Activated CD8-positive, alpha-beta memory T cell treated with anti-CD3 and anti-CD28 coated beads, Interleukin-2, amount 50 U/mL, for 24 hours (primary cell): ENCODE results near the gene NKD1.

Experiments used
- DNase-seq: peaks from one replicate; pipeline ENCODE4 v3.0.0-alpha.2; 2020; ENCODE audit errors: extremely low read depth

NKD1 gene

DNA sequence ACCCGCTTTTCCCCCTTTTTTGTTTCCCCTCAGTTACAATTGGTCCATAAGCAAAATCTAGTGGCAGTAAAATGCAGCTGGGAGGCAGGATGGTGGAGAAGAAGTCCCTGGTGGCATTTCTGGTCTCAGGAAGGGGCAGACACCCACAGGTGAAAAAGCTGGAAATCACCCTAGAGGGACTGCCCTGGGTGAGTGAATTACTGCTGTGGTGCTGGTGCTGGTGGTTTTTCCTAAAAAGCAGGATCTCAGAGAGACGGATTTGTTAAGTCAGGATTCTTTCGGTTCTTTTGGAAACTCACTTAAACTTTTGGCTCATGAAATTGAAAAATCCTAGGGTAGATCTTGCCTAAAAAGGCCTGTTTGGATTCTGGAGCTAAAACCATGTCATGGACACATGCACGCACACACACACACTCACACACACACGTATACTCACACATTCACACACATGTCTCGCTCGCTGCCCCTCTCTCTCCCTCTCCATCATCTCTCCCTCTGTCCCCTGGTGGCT, 65.8 kb downstream of the NKD1 start:
- DNase-seq, result no peak

GRCh38 chr16:50614955-50615724, 66.9 kb downstream of the NKD1 start:
- no peak for DNase-seq

- no peak for DNase-seq
Measured at GRCh38 chr16:50615891-50616290, 67.7 kb downstream of the NKD1 start.

- DNase-seq, result no peak
Measured at GRCh38 chr16:50616386-50616785, 68.2 kb downstream of the NKD1 start.

- no peak for DNase-seq
Measured at GRCh38 chr16:50616883-50617645, 68.9 kb downstream of the NKD1 start.

- no peak for DNase-seq
Measured at GRCh38 chr16:50617646-50618184, 69.5 kb downstream of the NKD1 start.

- no peak for DNase-seq
Measured at GRCh38 chr16:50618238-50618918, 70.2 kb downstream of the NKD1 start.

DNA sequence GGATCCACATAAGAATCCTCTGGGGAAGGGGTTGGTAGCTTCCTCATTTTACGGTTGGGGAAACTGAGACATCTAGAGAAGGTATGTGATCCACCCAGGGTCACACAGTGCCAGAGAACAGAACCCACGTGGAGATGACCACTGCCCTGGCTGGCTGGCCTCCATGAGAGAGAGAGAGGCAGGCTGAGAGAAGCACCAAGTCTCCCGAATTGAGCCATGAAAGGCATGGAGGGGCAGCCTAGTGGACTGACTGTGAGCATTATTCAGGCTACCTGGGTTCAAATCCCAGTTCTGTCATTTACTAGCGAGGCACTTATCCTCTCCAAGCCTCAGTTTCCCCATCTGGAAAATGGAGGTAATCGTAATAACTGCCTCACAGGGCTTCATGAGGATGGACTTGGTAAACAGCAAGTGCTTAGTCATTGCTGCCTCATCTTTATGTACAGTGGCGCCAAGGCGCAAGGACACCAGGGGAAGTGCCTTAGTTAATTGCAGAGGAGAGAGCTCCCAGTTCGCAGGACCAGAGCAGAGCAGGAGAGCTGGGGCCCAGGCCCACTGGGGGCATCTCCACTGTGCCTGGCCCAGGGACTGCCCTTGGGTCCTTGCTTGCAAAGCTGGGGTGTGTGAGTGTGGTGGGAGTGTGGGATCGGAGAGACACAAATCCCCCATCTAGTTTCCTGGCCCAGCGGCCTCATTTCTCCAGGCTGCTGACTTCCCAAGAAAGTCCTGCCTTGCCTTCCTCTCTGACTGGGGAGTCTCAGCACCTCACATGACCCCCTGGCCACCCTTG, 71.7 kb downstream of the NKD1 start:
- DNase-seq, result no peak

DNA sequence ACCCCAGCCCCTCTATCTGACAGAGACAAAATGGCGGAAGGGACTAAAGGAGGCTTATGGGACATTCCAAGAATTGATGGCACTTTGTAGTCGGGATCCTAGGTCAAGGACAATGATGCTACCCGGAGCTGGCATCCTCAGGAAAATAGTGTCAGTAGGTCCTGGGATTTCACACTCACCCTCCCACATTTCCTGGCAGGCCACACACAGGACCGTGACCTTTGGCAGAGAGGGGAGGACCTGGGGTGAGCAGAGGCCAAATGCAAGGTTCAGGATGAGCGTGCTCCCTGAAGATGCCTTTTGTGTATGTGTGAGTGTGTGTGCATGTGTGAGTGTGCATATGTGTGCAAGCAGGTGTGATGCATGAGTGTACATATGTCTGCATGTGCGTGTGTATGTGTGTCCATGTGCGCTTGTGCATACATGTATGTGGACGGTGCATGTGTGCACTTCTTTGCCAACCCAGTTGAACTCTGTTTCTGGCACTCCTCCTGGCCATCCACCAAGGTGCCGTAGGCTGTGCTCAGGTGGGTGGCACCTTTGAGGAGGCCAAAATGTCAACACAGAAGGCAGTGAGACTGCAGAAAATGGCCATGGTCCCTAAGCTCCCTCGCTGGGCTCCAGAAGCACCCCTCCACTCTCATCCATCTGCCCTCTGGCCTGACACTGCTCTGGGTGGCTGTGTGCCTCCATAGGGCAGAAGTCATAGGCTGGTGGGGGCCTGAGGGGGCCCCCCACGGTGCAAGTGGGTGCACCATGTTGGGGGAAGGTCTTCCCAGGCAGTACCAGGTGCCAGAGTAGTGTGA, 72.7 kb downstream of the NKD1 start:
- DNase-seq, result no peak

- no peak for DNase-seq
Measured at GRCh38 chr16:50621452-50621792, 73.2 kb downstream of the NKD1 start.

GRCh38 chr16:50622029-50622428, 73.8 kb downstream of the NKD1 start:
- DNase-seq, result no peak

DNA sequence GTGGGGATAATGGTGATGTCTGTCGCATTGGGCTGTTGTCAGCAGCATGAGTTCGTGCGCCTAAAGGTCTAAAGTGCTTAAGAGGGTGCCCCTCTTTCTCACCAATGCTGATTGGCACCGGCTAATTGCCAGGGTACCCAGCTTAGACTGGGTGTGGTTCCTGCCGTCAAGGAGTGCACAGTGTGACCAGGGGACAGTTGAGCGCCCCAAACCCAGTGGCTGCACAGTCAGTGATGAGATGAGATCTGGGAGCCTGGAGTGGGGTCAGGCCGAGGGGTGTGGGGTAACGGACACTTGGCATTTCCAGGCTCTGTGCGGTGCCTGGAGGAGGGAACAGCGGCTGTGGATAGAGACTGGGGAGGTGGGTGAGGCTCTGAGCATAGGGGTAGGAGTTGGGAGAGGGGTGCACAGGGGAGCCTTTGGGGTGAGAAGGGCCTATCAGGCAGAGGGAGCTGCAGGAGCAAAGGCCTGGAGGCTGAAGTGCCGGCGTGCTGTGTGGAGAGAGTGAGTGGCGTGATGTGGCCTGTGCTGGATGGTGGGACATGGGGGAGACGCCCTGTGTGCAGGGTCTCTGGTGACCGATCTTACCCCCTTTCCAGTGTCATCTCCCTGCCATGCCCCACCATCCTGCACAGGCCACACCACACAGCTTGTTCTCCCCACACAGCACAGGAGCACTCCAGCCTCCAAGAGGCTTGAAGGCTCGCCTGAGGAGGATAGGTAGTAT, 74.6 kb downstream of the NKD1 start:
- DNase-seq, result no peak

GRCh38 chr16:50624449-50624970, 76.3 kb downstream of the NKD1 start:
- no peak for DNase-seq

GRCh38 chr16:50625374-50625773, 77.2 kb downstream of the NKD1 start:
- no peak for DNase-seq

DNA sequence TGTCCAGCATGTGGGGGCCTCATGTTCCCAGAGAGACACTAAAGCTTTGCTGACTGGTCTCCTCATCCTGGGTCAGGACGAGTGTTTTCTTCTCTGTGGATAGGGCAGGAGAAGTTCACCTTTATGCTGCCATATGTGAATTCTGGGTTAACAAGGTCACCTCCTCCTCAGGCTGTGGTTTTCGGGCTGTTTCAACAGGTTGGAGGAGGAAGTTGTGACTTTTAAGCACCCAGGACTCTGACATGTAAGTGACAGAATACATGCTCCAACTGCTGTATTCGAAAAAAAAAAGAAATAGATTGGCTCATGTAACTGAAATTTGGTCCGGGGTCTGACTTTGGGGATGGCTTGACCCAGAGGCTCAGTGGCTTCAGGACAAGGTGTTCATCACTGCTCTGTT, 78.7 kb downstream of the NKD1 start:
- DNase-seq, result no peak

DNA sequence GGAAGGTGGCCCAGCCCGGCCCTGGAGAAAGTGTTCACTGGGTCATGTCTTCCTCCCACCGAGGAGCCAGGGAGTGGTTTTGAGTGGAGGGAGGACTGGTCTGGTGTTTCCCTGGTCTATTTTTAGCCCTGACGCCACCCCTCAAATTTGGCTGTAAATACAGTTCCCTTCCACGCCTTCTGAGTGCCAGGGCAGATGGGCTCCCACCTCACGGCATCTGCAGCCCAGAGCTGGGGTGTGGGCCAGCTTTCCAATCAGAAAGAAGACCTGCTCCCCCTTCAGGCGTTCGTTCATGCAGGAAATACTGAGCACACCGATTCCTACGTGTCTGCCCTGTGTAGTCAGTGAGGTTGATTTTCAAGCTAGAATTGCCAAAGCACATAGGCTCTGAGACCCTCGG, 79.2 kb downstream of the NKD1 start:
- no peak for DNase-seq

GRCh38 chr16:50628156-50628802, 80.1 kb downstream of the NKD1 start:
- no peak for DNase-seq

GRCh38 chr16:50629334-50629733, 81.1 kb downstream of the NKD1 start:
- no peak for DNase-seq

- DNase-seq, result no peak
Measured at GRCh38 chr16:50630394-50631020, 82.3 kb downstream of the NKD1 start.
